ENCODE results near the gene ZCCHC2.

GRCh38 chr18:62617793-62618591, 95.2 kb downstream of the ZCCHC2 start:
- TF ChIP-seq CTCF (IDR thresholded peaks at IDR 0.05) (no peak), POLR2AphosphoS5 (IDR thresholded peaks at IDR 0.05) (no peak)

Data from transverse colon (tissue), 4 donors.